ENCODE measurements around the gene PNLDC1. TPM values are rescaled to one million over a fixed set of nuclear protein-coding genes. Genes with fewer than 3 reads are reported as not detected.
"Not testable (repeated sequence)": the region's sequence is repeated elsewhere in the genome, so short reads cannot be mapped to it uniquely, and the experiment has no call there.

PNLDC1 gene
- total RNA-seq, 1 experiment from 2014 or later = not detected

DNA sequence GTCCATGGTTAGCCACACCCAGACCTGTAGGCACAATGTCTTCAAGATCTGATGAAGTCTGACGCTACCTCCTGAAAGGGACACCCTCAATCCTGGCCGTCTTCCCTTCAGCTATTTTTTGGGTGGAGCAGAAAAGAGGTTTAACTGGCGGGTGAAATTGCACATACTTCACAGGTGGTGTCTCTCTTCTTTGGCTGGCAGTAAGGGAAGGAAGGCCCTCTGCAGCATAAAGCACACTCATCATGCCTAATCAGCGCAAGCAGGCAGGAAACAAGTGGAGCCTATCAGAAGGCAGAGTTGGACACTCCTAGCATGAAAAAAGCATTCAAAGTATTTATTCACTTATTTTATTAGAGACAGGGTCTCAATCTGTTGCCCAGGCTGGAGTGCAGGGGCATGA, 32.9 kb downstream of the PNLDC1 start:
- no peaks in the 10 kb centered on the region for H3K4me1 ChIP-seq (replicated peaks)
- no peaks in the 10 kb centered on the region for H3K27me3 ChIP-seq (replicated peaks)
- no peaks in the 10 kb centered on the region for H3K9me3 ChIP-seq (replicated peaks)
- no peak for DNase-seq (ENCODE audit: low read depth in 1 of 2, low spot score in 2 of 2)
- no peak overlapping the region for H3K27ac ChIP-seq
- H3K4me3 ChIP-seq = no peak overlapping the region
- no peaks in the 10 kb centered on the region for H3K36me3 ChIP-seq

GRCh38 chr6:159833556-159833955, 33.5 kb downstream of the PNLDC1 start:
- Histone ChIP-seq H3K4me3 (no peak overlapping the region), H3K36me3 (no peaks in the 10 kb centered on the region), H3K27me3 (replicated peaks) (no peaks in the 10 kb centered on the region), H3K4me1 (replicated peaks) (no peaks in the 10 kb centered on the region), H3K9me3 (replicated peaks) (no peaks in the 10 kb centered on the region), H3K27ac (no peak overlapping the region)
- no peak for DNase-seq (ENCODE audit: low read depth in 1 of 2, low spot score in 2 of 2)

DNA sequence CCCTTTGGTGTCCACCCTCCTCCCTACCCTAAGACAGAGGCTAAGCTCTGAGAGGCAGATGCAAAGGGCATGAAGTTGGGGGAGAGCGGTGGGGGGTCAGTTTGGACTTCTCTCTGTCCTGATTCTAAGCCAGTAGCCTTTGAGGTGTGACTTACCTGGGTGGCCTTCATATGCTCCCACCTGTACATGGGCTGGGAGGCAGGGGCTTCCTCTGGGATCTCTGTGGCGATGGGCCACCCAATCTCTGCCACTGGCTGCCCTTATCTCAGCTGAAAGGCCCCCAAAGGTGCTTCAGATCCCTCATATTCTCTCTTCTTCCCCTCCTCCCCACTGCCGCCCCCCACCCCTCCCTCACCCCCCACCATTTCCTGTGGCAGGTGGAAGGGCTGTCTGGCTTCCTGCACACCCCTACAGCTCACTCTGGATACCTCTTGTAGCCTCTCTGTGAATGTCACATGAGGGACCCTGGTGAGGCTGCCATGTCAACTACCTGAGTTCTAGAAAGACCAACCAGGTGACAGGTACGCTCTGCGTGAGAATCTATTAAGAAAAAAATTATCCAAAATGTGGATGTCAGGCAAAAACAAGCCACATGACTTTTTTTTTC, 34.0 kb downstream of the PNLDC1 start:
- H3K27ac ChIP-seq = no peak overlapping the region
- no peaks in the 10 kb centered on the region for H3K4me1 ChIP-seq (replicated peaks)
- no peak for DNase-seq (ENCODE audit: low read depth in 1 of 2, low spot score in 2 of 2)
- H3K4me3 ChIP-seq = no peak overlapping the region
- no peaks in the 10 kb centered on the region for H3K27me3 ChIP-seq (replicated peaks)
- no peaks in the 10 kb centered on the region for H3K9me3 ChIP-seq (replicated peaks)
- no peaks in the 10 kb centered on the region for H3K36me3 ChIP-seq

DNA sequence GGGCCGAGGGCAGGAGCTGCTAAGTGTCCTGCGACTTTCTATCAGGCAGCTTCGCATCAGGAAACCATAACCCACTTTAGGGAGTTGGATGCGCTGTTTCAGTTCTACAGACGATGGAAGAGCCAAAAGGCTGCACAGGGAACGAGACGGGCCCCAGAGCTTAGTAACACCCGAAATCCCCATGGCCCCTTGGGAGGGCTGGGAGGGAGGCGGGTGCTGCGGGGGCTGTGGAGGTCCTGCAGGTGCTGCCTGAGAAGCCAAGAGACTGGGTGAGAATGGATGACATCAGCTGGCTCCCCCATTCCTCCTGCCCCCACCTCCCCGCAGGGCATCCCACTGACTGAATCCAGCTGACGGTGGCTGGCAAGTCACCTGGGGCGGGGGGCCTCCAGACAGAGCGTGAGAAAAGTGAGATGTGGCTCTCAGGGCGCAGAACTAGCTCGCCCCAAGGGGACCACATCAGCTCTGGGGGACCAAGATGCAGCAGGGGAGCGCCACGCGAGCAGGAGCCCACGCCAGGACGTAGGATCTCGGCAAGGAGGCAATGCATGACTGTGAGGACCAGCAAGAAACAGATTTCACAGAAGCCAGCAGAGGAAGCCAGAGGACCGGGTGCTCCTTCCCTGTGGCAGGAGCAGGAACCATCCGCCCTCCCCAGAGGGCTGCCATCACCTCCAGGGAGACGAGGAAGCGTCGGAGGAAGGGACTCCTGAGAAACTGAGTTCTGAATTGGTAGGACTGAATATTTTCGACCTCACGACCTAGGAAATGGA, 36.8 kb downstream of the PNLDC1 start:
- Histone ChIP-seq H3K4me3 (no peak overlapping the region), H3K4me1 (replicated peaks) (no peaks in the 10 kb centered on the region), H3K9me3 (replicated peaks) (no peaks in the 10 kb centered on the region), H3K27me3 (replicated peaks) (no peaks in the 10 kb centered on the region), H3K27ac (no peak overlapping the region), H3K36me3 (no peaks in the 10 kb centered on the region)
- no peak for DNase-seq (ENCODE audit: low read depth in 1 of 2, low spot score in 2 of 2)

GRCh38 chr6:159837511-159837910, 37.4 kb downstream of the PNLDC1 start:
- Histone ChIP-seq H3K9me3 (replicated peaks) (no peaks in the 10 kb centered on the region), H3K4me3 (no peak overlapping the region), H3K27me3 (replicated peaks) (no peaks in the 10 kb centered on the region), H3K36me3 (no peaks in the 10 kb centered on the region), H3K27ac (no peak overlapping the region), H3K4me1 (replicated peaks) (no peaks in the 10 kb centered on the region)
- DNase-seq (ENCODE audit: low read depth in 1 of 2, low spot score in 2 of 2) = no peak

DNA sequence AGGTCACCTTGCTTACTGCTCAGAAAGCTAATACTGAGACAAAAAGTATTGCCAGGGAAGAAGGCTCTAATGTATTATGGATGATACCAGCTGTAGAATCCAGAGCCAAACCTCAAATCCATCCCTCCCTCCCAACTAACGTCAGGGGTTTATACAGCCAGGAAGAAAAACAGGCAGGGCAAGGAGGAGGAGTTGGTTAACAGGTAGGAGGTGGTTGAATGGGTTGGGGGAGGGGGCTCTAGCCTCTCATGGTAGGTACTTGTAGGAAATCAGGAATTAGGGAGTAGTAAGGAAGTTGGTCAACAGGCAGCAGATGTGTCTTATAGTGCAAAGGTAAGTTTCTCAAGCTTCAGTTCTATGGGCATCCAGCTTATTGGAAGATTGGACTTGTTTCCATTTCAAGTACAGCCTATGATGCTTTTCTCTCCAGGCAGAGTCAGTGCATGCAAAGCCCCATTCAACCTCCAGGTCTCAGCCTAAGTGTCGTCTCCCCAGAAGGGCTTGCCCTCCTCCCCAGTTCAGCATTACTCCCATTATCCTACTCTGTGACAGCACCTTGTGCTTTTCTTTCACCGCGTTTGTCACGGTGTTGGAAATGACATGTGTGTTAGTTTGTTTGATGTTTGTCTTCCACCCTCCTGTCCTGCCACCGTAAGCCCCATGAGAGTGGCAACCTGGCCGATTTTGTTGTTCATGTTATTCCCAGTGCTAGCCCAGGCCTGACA, 38.1 kb downstream of the PNLDC1 start:
- no peaks in the 10 kb centered on the region for H3K27me3 ChIP-seq (replicated peaks)
- no peaks in the 10 kb centered on the region for H3K4me1 ChIP-seq (replicated peaks)
- no peak overlapping the region for H3K4me3 ChIP-seq
- H3K27ac ChIP-seq = no peak overlapping the region
- no peak for DNase-seq (ENCODE audit: low read depth in 1 of 2, low spot score in 2 of 2)
- H3K9me3 ChIP-seq (replicated peaks) = no peaks in the 10 kb centered on the region
- no peaks in the 10 kb centered on the region for H3K36me3 ChIP-seq

DNA sequence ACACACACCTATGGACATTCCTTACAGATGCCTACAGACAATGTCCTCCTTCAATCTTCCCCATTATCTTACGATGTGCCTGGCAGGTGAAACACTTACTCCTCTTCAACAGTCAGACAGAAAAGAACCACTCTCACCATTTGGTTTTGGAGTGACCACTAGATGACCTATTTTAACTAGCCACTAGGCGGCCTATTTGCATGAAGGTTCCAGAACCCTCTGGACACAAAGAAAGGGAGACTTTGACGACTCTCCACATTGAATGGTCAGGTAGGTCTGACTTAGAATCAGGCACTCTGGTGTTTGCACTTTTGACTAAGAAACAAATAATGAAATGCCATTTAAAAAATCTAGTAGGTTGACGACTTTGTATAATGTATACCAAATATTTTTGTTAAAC, 42.0 kb downstream of the PNLDC1 start:
- no peaks in the 10 kb centered on the region for H3K4me1 ChIP-seq (replicated peaks)
- H3K27ac ChIP-seq = no peak overlapping the region
- no peaks in the 10 kb centered on the region for H3K36me3 ChIP-seq
- H3K27me3 ChIP-seq (replicated peaks) = no peaks in the 10 kb centered on the region
- H3K4me3 ChIP-seq = no peak overlapping the region
- no peaks in the 10 kb centered on the region for H3K9me3 ChIP-seq (replicated peaks)
- no peak for DNase-seq (ENCODE audit: low read depth in 1 of 2, low spot score in 2 of 2)

DNA sequence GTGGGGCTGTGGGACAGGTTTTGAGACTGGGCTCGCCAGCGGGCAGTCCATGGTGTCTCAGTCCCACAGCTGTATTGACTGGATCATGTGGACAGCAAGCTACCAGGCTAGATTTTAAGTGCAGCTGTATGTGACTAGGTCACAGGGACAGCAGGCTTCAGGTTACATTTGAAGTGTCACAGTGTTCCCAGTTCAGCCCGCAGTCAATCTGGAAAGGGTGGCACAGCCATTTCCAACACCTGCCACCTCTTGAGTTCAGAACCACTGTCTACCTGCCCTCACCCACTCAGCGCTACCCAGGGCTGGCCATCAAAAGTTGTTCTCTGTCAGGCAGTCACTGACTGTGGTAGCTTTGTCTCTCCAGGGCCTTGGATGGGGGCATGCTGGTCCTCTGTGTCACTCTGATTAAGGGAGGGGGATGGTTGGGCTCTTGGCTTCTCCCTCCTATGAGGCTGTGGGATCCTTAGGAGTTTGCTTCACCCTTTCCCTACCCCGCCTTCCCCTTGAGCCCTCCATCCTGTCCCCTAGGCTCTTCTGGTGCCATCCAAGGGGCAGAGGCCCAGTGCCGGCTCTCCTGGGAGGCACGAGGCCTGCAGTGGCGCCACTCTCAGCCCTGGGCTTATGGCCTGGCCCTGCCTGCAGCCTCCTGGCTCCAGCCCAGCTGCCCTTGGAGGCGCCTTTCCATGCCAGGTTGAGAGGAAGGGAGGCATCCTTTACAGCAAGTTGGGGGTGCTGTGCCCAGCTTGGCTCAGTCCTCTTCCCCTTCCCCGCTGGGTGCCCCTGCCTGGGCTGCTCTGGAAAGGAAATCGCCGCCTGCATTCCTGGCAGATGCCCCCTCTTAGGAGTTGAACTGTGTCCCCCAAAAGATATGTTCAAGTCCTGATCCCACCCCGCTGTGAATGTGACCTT, 44.9 kb downstream of the PNLDC1 start:
- H3K4me1 ChIP-seq (replicated peaks) = no peaks in the 10 kb centered on the region

DNA sequence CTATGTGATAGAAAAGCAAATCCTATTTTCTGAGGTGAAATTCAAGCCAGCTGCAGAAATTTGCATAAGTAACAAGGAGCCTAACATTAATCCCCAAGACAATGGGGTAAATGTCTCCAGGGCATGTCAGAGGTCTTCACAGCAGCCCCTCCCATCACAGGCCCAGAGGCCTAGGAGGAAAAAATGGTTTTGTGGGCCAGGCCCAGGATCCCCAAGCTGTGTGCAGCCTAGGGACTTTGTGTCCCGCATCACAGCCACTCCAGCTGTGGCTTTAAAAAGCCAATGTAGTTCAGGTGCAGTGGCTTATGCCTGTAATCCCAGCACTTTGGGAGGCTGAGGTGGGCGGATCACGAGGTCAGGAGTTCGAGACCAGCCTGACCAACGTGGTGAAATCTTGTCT, 48.5 kb downstream of the PNLDC1 start:
- not testable (repeated sequence) for DNase-seq (ENCODE audit: low read depth in 1 of 2, low spot score in 2 of 2); H3K27me3 ChIP-seq (replicated peaks); H3K4me1 ChIP-seq (replicated peaks)

More for the DNA sequence above, 44.9 kb downstream of the PNLDC1 start:
- H3K27me3 ChIP-seq (replicated peaks) = no peaks in the 10 kb centered on the region
- no peaks in the 10 kb centered on the region for H3K36me3 ChIP-seq
- no peak for DNase-seq (ENCODE audit: low read depth in 1 of 2, low spot score in 2 of 2)
- no peak overlapping the region for H3K27ac ChIP-seq
- H3K4me3 ChIP-seq = no peak overlapping the region
- no peaks in the 10 kb centered on the region for H3K9me3 ChIP-seq (replicated peaks)

DNA sequence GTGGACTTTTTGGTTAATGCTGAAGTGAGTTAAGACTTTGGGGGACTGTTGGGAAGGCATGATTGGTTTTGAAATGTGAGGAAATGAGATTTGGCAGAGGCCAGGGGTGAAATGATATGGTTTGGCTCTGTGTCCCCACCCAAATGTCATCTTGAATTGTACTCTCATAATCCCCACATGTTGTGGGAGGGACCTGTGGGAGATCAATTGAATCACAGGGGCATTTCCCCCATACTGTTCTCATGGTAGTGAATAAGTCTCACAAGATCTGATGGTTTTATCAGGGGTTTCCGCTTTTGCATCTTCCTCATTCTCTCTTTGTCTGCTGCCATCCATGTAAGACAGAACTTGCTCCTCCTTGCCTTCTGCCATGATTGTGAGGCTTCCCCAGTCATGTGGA, 49.8 kb downstream of the PNLDC1 start:
- DNase-seq (ENCODE audit: low read depth in 1 of 2, low spot score in 2 of 2); H3K36me3 ChIP-seq; H3K27me3 ChIP-seq (replicated peaks); H3K27ac ChIP-seq; H3K4me1 ChIP-seq (replicated peaks); H3K9me3 ChIP-seq (replicated peaks); H3K4me3 ChIP-seq: not testable (repeated sequence)

More for the DNA sequence above, 48.5 kb downstream of the PNLDC1 start:
- H3K9me3 ChIP-seq (replicated peaks); H3K27ac ChIP-seq; H3K36me3 ChIP-seq; H3K4me3 ChIP-seq: not testable (repeated sequence)

DNA sequence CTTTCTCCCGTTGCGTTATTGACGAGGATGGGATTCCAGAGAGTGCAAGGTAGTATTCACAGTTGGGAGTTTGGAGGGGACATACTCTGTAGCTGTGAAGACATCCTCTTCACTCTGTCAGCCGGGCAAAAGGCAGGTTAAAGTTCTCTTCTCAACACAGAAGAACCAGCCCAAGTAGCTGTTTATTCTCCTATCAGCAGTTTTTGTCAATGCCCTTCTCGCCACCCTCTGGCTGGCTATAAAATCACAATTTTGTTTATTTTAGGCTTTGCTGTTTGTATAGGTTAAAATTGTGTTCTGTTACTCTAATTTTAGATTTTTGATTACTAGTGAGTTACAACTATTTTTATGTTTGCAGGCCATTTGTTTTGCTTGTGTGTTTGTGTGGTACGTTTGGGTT, 52.8 kb downstream of the PNLDC1 start:
- H3K36me3 ChIP-seq = no peaks in the 10 kb centered on the region
- H3K27ac ChIP-seq = no peak overlapping the region
- H3K4me1 ChIP-seq (replicated peaks) = no peaks in the 10 kb centered on the region
- no peaks in the 10 kb centered on the region for H3K9me3 ChIP-seq (replicated peaks)
- H3K27me3 ChIP-seq (replicated peaks) = no peaks in the 10 kb centered on the region
- no peak for DNase-seq (ENCODE audit: low read depth in 1 of 2, low spot score in 2 of 2)
- no peak overlapping the region for H3K4me3 ChIP-seq

DNA sequence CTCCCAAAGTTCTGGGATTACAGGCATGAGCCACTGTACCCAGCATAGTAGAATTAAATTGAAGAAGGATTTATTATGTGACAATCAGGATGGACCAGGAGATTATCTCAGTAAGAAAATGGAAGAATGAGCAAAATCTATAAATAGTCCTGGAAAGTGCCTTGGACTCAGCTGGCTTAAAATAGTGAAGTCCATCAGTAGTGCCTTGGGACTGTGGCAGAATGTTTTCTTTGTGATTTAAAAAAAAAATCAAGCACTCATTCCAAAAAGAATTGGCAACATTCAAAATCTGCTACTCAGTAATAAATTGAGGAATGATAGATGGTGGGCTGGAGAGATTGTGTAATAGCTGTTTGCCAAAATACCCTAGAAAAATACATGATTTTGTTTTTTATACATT, 53.7 kb downstream of the PNLDC1 start:
- H3K36me3 ChIP-seq = no peaks in the 10 kb centered on the region
- H3K27ac ChIP-seq = no peak overlapping the region
- no peak for DNase-seq (ENCODE audit: low read depth in 1 of 2, low spot score in 2 of 2)
- no peaks in the 10 kb centered on the region for H3K9me3 ChIP-seq (replicated peaks)
- H3K27me3 ChIP-seq (replicated peaks) = no peaks in the 10 kb centered on the region
- H3K4me3 ChIP-seq = no peak overlapping the region
- no peaks in the 10 kb centered on the region for H3K4me1 ChIP-seq (replicated peaks)

DNA sequence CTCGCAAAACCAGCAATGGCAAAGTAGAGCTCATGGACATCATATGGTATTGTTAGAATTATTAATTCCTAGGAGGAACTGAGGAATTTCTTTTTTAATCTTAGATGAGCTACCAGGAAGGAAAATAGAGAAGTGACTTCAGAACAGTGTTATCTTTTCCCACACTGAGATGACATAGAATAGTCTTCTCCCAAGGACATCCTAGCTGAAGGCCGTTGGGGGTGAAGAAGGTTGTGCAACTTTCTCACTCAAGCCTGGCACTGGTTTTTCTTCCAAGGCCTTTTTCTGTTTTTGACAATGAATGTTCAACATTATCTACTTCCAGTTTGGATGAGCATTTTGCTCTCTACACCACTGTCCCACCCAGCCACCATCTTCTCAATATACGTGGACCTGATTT, 54.9 kb downstream of the PNLDC1 start:
- no peaks in the 10 kb centered on the region for H3K36me3 ChIP-seq
- H3K27me3 ChIP-seq (replicated peaks) = no peaks in the 10 kb centered on the region; the same call in 1 of the 2 replicates
- no peak overlapping the region for H3K27ac ChIP-seq
- DNase-seq (ENCODE audit: low read depth in 1 of 2, low spot score in 2 of 2) = no peak
- H3K4me3 ChIP-seq = no peak overlapping the region
- H3K9me3 ChIP-seq (replicated peaks) = no peaks in the 10 kb centered on the region
- no peaks in the 10 kb centered on the region for H3K4me1 ChIP-seq (replicated peaks)
